LNCaP clone FGC (cell line): ENCODE measurements around the gene TRIM2.
"Not testable (repeated sequence)": the region's sequence is repeated elsewhere in the genome, so short reads cannot be mapped to it uniquely, and the experiment has no call there.

ENCODE experiments used
- DNase-seq: peaks from one replicate; pipeline ENCODE4 v3.0.0-alpha.2; 2011; ENCODE audit warnings: low read depth
- H3K4me3 ChIP-seq: 2 replicates; pipeline ENCODE4 v1.5.1; 2011; ENCODE audit warnings: mild to moderate bottlenecking, low read depth, low read length, control low read depth
- CTCF ChIP-seq: IDR thresholded peaks from 2 replicates; pipeline ENCODE4 v1.5.1; 2012; ENCODE audit warnings: mild to moderate bottlenecking; ENCODE audit not compliant: control insufficient read depth, insufficient read depth; ENCODE audit errors: extremely low read depth

The TRIM2 gene

DNA sequence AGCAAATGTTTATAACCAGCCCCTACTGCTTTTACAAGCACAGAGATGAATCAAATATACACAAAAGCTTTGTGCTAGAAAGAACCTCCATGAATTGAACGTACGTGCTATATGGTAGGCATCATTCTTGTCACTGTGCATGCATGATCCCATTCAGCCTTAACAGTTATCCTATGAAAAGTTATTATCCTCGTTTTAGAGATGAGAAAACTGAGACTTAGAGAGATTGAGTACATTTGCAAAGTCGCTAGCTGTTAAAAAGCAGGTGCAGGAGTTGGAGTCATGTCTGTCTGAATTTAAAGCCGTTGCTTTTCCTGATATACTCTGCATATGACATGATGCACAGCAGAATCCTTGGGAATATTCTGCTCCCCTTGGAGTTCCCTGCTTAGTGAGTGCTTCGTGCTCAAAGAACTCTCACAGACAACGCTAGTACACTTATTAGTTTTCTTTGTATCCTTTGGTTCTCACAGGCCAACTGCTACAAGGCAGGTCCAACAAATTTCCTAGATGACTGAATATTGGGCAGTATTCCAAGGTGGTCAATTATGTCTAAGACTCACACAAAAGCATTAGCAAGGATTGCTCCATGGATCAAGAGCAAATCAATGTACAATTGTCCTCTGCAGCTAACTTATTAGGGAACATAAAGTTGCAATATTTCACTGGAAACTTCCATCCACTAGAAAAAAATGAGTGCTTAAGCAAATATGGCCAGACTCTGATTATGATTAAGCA, 42.8 kb upstream of the TRIM2 start:
- DNase-seq, result no peak
- no peak overlapping the region for H3K4me3 ChIP-seq
- no peak for TF ChIP-seq CTCF

GRCh38 chr4:153165236-153165635, 39.0 kb upstream of the TRIM2 start:
- not testable (repeated sequence) for H3K4me3 ChIP-seq, DNase-seq

- H3K4me3 ChIP-seq, result no peak overlapping the region
- no peak for DNase-seq
- no peak for TF ChIP-seq CTCF
Observed at GRCh38 chr4:153166716-153167501, 37.3 kb upstream of the TRIM2 start.

- no peak for TF ChIP-seq CTCF
- no peak for DNase-seq
- H3K4me3 ChIP-seq, result no peak overlapping the region
Observed at GRCh38 chr4:153169776-153170175, 34.5 kb upstream of the TRIM2 start.

GRCh38 chr4:153170407-153170806, 33.8 kb upstream of the TRIM2 start:
- DNase-seq, result no peak
- no peak for TF ChIP-seq CTCF
- no peak overlapping the region for H3K4me3 ChIP-seq

DNA sequence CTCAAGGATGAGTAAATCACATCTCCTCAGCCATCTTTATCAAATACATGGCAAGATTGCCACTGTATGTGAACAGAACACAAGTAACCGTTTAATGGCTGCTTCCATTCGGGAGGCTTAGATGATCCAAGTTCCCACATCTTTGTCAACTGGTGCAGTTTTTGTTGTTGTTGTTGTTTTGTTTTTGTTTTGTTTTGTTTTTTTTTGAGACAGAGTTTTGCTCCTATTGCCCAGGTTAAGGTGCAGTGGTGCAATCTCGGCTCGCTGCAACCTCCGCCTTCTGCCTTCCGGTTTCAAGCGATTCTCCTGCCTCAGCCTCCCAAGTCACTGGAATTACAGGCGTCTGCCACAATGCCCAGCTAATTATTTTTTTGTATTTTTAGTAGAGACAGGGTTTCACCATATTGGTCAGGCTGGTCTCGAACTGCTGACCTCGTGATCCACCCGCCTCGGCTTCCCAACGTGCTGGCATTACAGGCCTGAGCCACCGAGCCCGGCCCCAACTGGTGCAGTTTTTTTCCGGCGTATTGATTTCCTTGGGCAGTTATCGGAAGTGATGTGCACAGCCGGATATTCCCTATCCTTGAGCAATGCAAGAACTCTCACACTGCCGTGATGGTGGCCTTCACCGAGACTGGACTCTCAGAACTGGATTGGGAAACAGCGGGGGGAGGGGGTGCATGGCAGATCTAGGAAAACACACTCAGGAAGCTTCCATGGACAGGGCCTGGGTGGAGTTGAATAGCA, 29.2 kb upstream of the TRIM2 start:
- no peak overlapping the region for H3K4me3 ChIP-seq
- no peak for TF ChIP-seq CTCF
- no peak for DNase-seq

DNA sequence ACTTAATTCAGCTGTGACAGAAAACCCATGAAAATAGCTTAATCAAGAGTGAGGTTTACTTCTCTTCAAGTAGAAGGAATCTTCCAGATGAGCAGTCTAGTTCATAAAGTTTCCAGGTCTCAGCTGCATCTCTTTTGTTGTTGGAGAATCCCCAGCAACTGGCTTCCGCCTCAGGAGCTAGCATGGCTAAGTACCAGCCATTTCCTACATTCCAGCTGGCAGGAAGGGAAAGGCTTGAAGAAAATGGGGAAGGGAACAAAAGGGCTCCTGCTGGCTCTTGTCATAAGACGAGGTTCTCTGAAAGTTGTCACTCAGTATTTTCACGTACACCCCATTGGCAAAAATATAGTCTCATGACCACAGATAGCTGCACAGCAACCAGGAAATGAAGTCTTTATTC, 27.3 kb upstream of the TRIM2 start:
- DNase-seq, result no peak
- no peak overlapping the region for H3K4me3 ChIP-seq
- TF ChIP-seq CTCF, result no peak
